HEK293T (cell line): Measurements from ENCODE around the gene TM7SF2.

Experiments
- CTCF ChIA-PET: fragments of 350-600 bp; formaldehyde crosslinking; extraction: SDS; loops from one replicate; lab custom pipeline; 2021; ENCODE audit warnings: antibody characterized with exemption, inconsistent platforms; lab: Yijun Ruan, JAX
- POLR2A ChIA-PET: fragments of 350-600 bp; formaldehyde crosslinking; extraction: SDS; loops from one replicate; lab custom pipeline; 2020; ENCODE audit warnings: antibody characterized with exemption, inconsistent platforms; lab: Yijun Ruan, JAX
- DNase-seq: peaks from one replicate; pipeline ENCODE4 v3.0.0; 2012; ENCODE audit warnings: mixed read lengths; ENCODE audit errors: extremely low spot score
- ARNT ChIP-seq: fragments of 450-650 bp; IDR thresholded peaks from 2 replicates; pipeline ENCODE4 v1.6.1; 2017; ENCODE audit warnings: mild to moderate bottlenecking
- BHLHE40 ChIP-seq: fragments of 450-650 bp; IDR thresholded peaks from 2 replicates; pipeline ENCODE4 v1.6.1; 2016; ENCODE audit warnings: mild to moderate bottlenecking, moderate library complexity, borderline replicate concordance
- CTBP1 ChIP-seq: fragments of 450-650 bp; IDR thresholded peaks from 2 replicates; pipeline ENCODE4 v1.6.1; 2016; ENCODE audit warnings: borderline replicate concordance
- ELF4 ChIP-seq: fragments of 450-650 bp; IDR thresholded peaks from 2 replicates; pipeline ENCODE4 v1.6.1; 2017; ENCODE audit warnings: antibody characterized with exemption
- FOXA1 ChIP-seq: fragments of 450-650 bp; IDR thresholded peaks from 2 replicates; pipeline ENCODE4 v1.6.1; 2016; ENCODE audit warnings: mild to moderate bottlenecking
- FOXK2 ChIP-seq: fragments of 450-650 bp; IDR thresholded peaks from 2 replicates; pipeline ENCODE4 v1.6.1; 2016; ENCODE audit warnings: mild to moderate bottlenecking
- FOXM1 ChIP-seq: fragments of 450-650 bp; IDR thresholded peaks from 2 replicates; pipeline ENCODE4 v1.6.1; 2017; ENCODE audit warnings: mild to moderate bottlenecking, borderline replicate concordance
- HDGF ChIP-seq: fragments of 450-650 bp; IDR thresholded peaks from 2 replicates; pipeline ENCODE4 v1.6.1; 2017; ENCODE audit warnings: antibody characterized with exemption, borderline replicate concordance
- L3MBTL2 ChIP-seq: fragments of 450-650 bp; conservative IDR thresholded peaks from 2 replicates; pipeline ENCODE4 v1.6.1; 2016; ENCODE audit warnings: mild to moderate bottlenecking
- LEF1 ChIP-seq: fragments of 450-650 bp; IDR thresholded peaks from 2 replicates; pipeline ENCODE4 v1.6.1; 2017; ENCODE audit warnings: mild to moderate bottlenecking, borderline replicate concordance
- NFRKB ChIP-seq: fragments of 450-650 bp; IDR thresholded peaks from 2 replicates; pipeline ENCODE4 v1.6.1; 2016; ENCODE audit warnings: mild to moderate bottlenecking, moderate library complexity
- SP1 ChIP-seq: fragments of 450-650 bp; IDR thresholded peaks from 2 replicates; pipeline ENCODE4 v1.6.1; 2017
- SUZ12 ChIP-seq: fragments of 450-650 bp; IDR thresholded peaks from 2 replicates; pipeline ENCODE4 v1.6.1; 2016; ENCODE audit warnings: mild to moderate bottlenecking
- TARDBP ChIP-seq: fragments of 450-650 bp; IDR thresholded peaks from 2 replicates; pipeline ENCODE4 v1.6.1; 2016
- ZNF384 ChIP-seq: fragments of 450-650 bp; IDR thresholded peaks from 2 replicates; pipeline ENCODE4 v1.6.1; 2016
- TF ChIP-seq, protein P1 (sequence below): fragments of 450-650 bp; IDR thresholded peaks from 2 replicates; pipeline ENCODE4 v1.6.1; 2016

The TM7SF2 gene

GRCh38 chr11:65084598-65085375 lies 26.9 kb upstream of the TM7SF2 start:
- TF ChIP-seq FOXM1: no peak
- no peak for TF ChIP-seq LEF1
- TF ChIP-seq L3MBTL2: no peak
- TF ChIP-seq NFRKB: no peak
- TF ChIP-seq SUZ12: no peak
- TF ChIP-seq ARNT: no peak
- no peak for TF ChIP-seq TARDBP
- no peak for TF ChIP-seq HDGF
- TF ChIP-seq ZNF384: no peak
- TF ChIP-seq FOXA1: no peak
- TF ChIP-seq CTBP1: no peak
- TF ChIP-seq, protein P1, sequence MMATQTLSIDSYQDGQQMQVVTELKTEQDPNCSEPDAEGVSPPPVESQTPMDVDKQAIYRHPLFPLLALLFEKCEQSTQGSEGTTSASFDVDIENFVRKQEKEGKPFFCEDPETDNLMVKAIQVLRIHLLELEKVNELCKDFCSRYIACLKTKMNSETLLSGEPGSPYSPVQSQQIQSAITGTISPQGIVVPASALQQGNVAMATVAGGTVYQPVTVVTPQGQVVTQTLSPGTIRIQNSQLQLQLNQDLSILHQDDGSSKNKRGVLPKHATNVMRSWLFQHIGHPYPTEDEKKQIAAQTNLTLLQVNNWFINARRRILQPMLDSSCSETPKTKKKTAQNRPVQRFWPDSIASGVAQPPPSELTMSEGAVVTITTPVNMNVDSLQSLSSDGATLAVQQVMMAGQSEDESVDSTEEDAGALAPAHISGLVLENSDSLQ: no peak
- no peak for TF ChIP-seq SP1
- no peak for TF ChIP-seq BHLHE40
- no peak for TF ChIP-seq FOXK2
- TF ChIP-seq ELF4: no peak
- ChIA-PET CTCF (no interaction called here), POLR2A (interaction anchor here (1.1 to 2.9 kb wide), 4 partner anchors 9 to 44 kb away, joined by 3 to 8 read pairs (median 4); partner anchors contain the start of genes FAU, MRPL49, SAC3D1 and VPS51)
- no peak for DNase-seq

DNA sequence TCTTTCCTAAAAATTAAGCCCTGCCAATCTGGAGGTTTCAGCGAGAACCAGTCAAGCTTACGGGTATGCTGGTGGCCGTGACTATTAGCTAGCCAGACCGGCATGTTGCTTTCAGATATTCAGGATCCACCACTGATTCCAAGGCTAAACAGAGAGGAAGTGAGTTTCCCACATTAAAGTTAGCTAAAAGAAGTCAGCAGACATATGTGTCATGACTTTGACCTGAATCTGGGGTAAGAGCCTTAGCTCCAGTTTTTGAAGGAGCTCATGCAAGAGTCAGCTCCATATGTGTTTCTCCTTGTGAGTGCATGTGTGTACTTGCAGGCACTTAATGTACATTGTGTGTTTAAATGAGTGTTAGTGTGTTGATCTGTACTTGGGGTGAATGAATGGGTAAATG lies 26.2 kb upstream of the TM7SF2 start:
- CTCF ChIA-PET: interaction anchor here (0.9 kb wide), 1 partner anchor 25 kb away, joined by 3 read pairs; no protein-coding TSS in a partner anchor
- TF ChIP-seq CTBP1 (no peak), ZNF384 (no peak), FOXA1 (no peak), ELF4 (no peak), BHLHE40 (no peak), SP1 (no peak), HDGF (no peak), TARDBP (no peak), FOXM1 (no peak), L3MBTL2 (no peak), FOXK2 (no peak), ARNT (no peak), SUZ12 (no peak), LEF1 (no peak), NFRKB (no peak)
- TF ChIP-seq, protein P1: no peak
- POLR2A ChIA-PET: interaction anchor here (1.1 to 2.9 kb wide), 4 partner anchors 9 to 45 kb away, joined by 3 to 8 read pairs (median 4); partner anchors contain the start of genes FAU, MRPL49, SAC3D1 and VPS51
- DNase-seq: no peak

DNA sequence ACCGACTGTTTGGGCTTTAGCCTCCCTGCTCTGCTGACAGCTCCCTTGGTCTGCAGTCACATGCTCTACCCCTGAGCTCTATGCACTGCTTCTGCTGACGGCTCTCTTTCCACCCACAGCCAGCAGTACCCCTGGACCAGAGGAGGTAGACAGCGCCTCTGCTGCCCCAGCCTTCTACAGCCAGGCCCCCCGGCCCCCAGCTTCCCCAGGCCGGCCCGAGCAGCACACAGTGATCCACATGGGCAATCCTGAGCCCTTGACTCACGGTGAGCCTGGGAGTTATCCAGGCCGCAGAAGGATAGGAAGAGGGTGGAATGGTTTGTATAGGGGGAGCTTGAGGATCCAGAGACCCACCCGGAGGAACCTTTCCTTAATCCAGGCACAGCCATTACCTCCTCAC lies 24.9 kb upstream of the TM7SF2 start:
- CTCF ChIA-PET: no interaction called here
- TF ChIP-seq FOXK2: no peak
- TF ChIP-seq, protein P1: no peak
- no peak for TF ChIP-seq HDGF
- TF ChIP-seq TARDBP: no peak
- TF ChIP-seq SUZ12: no peak
- no peak for TF ChIP-seq FOXM1
- TF ChIP-seq ARNT: no peak
- TF ChIP-seq NFRKB: no peak
- no peak for TF ChIP-seq ZNF384
- no peak for TF ChIP-seq LEF1
- no peak for TF ChIP-seq L3MBTL2
- no peak for TF ChIP-seq BHLHE40
- no peak for TF ChIP-seq CTBP1
- DNase-seq: no peak
- POLR2A ChIA-PET: interaction anchor here (2.9 kb wide), 1 partner anchor 46 kb away, joined by 8 read pairs; the partner anchor contains the start of gene SAC3D1

- ChIA-PET POLR2A (interaction anchor here (2.9 kb wide), 1 partner anchor 47 kb away, joined by 8 read pairs; the partner anchor contains the start of gene SAC3D1), CTCF (no interaction called here)
- TF ChIP-seq CTBP1 (no peak), SUZ12 (no peak), LEF1 (no peak), BHLHE40 (no peak), FOXA1 (no peak), ZNF384 (no peak), ARNT (no peak), NFRKB (no peak), FOXM1 (no peak)
- TF ChIP-seq, protein P1: no peak
- no peak for DNase-seq
Observed at GRCh38 chr11:65087216-65087615, 24.5 kb upstream of the TM7SF2 start.

DNA sequence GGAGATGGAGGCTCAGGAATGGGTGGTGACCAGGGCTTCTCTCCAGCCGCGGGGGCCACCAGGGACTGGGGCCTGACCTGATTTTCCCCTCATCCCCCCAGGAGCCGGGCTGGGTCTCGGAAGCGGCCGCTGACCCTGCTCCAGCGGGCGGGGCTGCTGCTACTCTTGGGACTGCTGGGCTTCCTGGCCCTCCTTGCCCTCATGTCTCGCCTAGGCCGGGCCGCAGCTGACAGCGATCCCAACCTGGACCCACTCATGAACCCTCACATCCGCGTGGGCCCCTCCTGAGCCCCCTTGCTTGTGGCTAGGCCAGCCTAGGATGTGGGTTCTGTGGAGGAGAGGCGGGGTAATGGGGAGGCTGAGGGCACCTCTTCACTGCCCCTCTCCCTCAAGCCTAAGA lies 23.8 kb upstream of the TM7SF2 start:
- no peak for TF ChIP-seq FOXM1
- TF ChIP-seq L3MBTL2: no peak
- no peak for TF ChIP-seq CTBP1
- no peak for TF ChIP-seq ARNT
- no peak for TF ChIP-seq BHLHE40
- TF ChIP-seq HDGF: no peak
- TF ChIP-seq LEF1: no peak
- TF ChIP-seq SP1: no peak
- TF ChIP-seq ZNF384: no peak
- TF ChIP-seq TARDBP: no peak
- no peak for TF ChIP-seq NFRKB
- no peak for TF ChIP-seq SUZ12
- CTCF ChIA-PET: no interaction called here
- POLR2A ChIA-PET: no interaction called here
- DNase-seq: no peak
